Stimulated activated CD8-positive, alpha-beta memory T cell treated with anti-CD3 and anti-CD28 coated beads, Interleukin-7, amount 100 ng/mL, for 1 hour (primary cell): Measurements from ENCODE around the gene MAD1L1.

Source experiments
- DNase-seq, 2 donors: peaks; one replicate each; pipeline ENCODE4 v3.0.0-alpha.2; 2020; ENCODE audit warnings: low read depth in 2 of 2

MAD1L1 gene

GRCh38 chr7:1914321-1914720 is 318.4 kb downstream of the MAD1L1 start:
- no peak for DNase-seq

- no peak for DNase-seq
These were observed 319.1 kb downstream of the MAD1L1 start for GRCh38 chr7:1913466-1914282.

- DNase-seq: no peak
These were observed 319.9 kb downstream of the MAD1L1 start for GRCh38 chr7:1912593-1913465.

GRCh38 chr7:1911571-1911970 is 321.2 kb downstream of the MAD1L1 start:
- DNase-seq: no peak

GRCh38 chr7:1910827-1911226 is 321.9 kb downstream of the MAD1L1 start:
- DNase-seq: no peak

- DNase-seq: no peak
These were observed 322.6 kb downstream of the MAD1L1 start for GRCh38 chr7:1910081-1910685.

GRCh38 chr7:1909476-1909875 is 323.3 kb downstream of the MAD1L1 start:
- DNase-seq: no peak

- DNase-seq: no peak
These were observed 323.8 kb downstream of the MAD1L1 start for GRCh38 chr7:1908823-1909420.

GRCh38 chr7:1907751-1908365 is 324.9 kb downstream of the MAD1L1 start:
- no peak for DNase-seq

- DNase-seq: no peak
These were observed 325.6 kb downstream of the MAD1L1 start for GRCh38 chr7:1906988-1907745.

GRCh38 chr7:1906087-1906830 is 326.5 kb downstream of the MAD1L1 start:
- no peak for DNase-seq

- no peak for DNase-seq
These were observed 330.4 kb downstream of the MAD1L1 start for GRCh38 chr7:1902231-1902855.

- no peak for DNase-seq
These were observed 331.1 kb downstream of the MAD1L1 start for GRCh38 chr7:1901431-1902210.

GRCh38 chr7:1900847-1901246 is 331.9 kb downstream of the MAD1L1 start:
- no peak for DNase-seq

- no peak for DNase-seq
These were observed 332.6 kb downstream of the MAD1L1 start for GRCh38 chr7:1899951-1900762.

- no peak for DNase-seq
These were observed 333.5 kb downstream of the MAD1L1 start for GRCh38 chr7:1899196-1899595.

- no peak for DNase-seq
These were observed 334.0 kb downstream of the MAD1L1 start for GRCh38 chr7:1898628-1899185.
